Heart left ventricle (tissue), 16 donors: Measurements from ENCODE around the gene CYYR1. TPM values are rescaled to one million over a fixed set of nuclear protein-coding genes. Genes with fewer than 3 reads are reported as not detected.

Experiments
- ATAC-seq, 4 donors: fragments of 200-7000 bp; cut with Tn5 transposase; one replicate each; pipeline ENCODE4 v1.9.1; 2020 to 2022; ENCODE audit warnings: moderate library complexity in 4 of 4, mild to moderate bottlenecking in 3 of 4, moderate number of reproducible peaks in 1 of 4
- DNase-seq, 5 donors: peaks; one replicate each; pipeline ENCODE4 v3.0.0-alpha.2; 2020
- H3K27ac ChIP-seq, 12 donors: fragments of 200-600 bp; sonication (generic) in 4 of 12; one replicate each; pipeline versions ENCODE4 v1.5.0 to v1.8.0; 2016 to 2022; ENCODE audit warnings: mild to moderate bottlenecking in 2 of 12
- H3K27me3 ChIP-seq, 9 donors: fragments of 200-600 bp; sonication (generic) in 2 of 9; one replicate each; pipeline versions ENCODE4 v1.5.1 to v1.8.0; 2016 to 2022; ENCODE audit warnings: mild to moderate bottlenecking in 3 of 9
- H3K36me3 ChIP-seq, 9 donors: fragments of 200-600 bp; sonication (generic) in 2 of 9; one replicate each; pipeline versions ENCODE4 v1.5.0 to v1.8.0; 2018 to 2022; ENCODE audit warnings: mild to moderate bottlenecking in 2 of 9
- H3K4me1 ChIP-seq, 12 donors: fragments of 200-600 bp; sonication (generic) in 4 of 12; one replicate each; pipeline versions ENCODE4 v1.5.0 to v1.8.0; 2016 to 2022; ENCODE audit warnings: mild to moderate bottlenecking in 3 of 12
- H3K4me3 ChIP-seq, 12 donors: fragments of 200-600 bp; sonication (generic) in 4 of 12; one replicate each; pipeline versions ENCODE4 v1.5.0 to v1.8.0; 2017 to 2022; ENCODE audit warnings: mild to moderate bottlenecking in 9 of 12, moderate library complexity in 4 of 12
- H3K9me3 ChIP-seq, 12 donors: fragments of 200-600 bp; sonication (generic) in 4 of 12; one replicate each; pipeline versions ENCODE4 v1.5.0 to v1.8.0; 2016 to 2022; ENCODE audit warnings: mild to moderate bottlenecking in 1 of 12
- CTCF ChIP-seq, 12 donors: fragments of 200-600 bp; sonication (generic) in 4 of 12; IDR thresholded peaks; one replicate each; pipeline versions ENCODE4 v1.5.0 to v1.8.0; 2018 to 2022; ENCODE audit warnings: antibody characterized with exemption in 12 of 12, mild to moderate bottlenecking in 5 of 12
- POLR2A ChIP-seq, 2 donors: fragments of 450-650 bp; IDR thresholded peaks; one replicate each; pipeline ENCODE4 v1.6.1; 2017; ENCODE audit warnings: antibody characterized with exemption in 2 of 2, mild to moderate bottlenecking in 2 of 2, moderate library complexity in 2 of 2
- WGBS, 4 donors: extraction: QIAGEN DNeasy Blood & Tissue Kit in 2 of 4; methylation state at CpG; one replicate each; pipeline versions ENCODE4 v1.1.5 to v1.1.7; 2013 to 2018; 5-methylcytosine and 5-hydroxymethylcytosine counted together
- intact Hi-C, 10 donors: fragments of 100-400 bp; cut with DNase I; formaldehyde crosslinking; loops; one replicate each; pipeline versions ENCODE4 v1.11.1 to v1.14.2; 2022
- polyA plus RNA-seq, 2 donors: library from polyadenylated mRNA; stranded (reverse); fragments of 200-250 nt; gene quantifications; one replicate each; pipeline ENCODE4 v1.2.3, GENCODE V29; 2013
- total RNA-seq, 9 donors: library from RNA; depleted of rRNA in 2 of 9; stranded (reverse); fragments of >200 nt in 2 of 9; fragmentation: NEBNext Ultra II Directional in 3 of 9; extraction: Animal tissue kit (Norgen Biotek cat#: 25700) in 3 of 9; gene quantifications; one replicate each; pipeline versions ENCODE4 v1.1.0 to v1.2.4, GENCODE V29; 2016 to 2023
- donor health status: ischemic (EF 13 %, LVEDD 7.1; RV severe dilation, severe dysfunction).
- donor health status: healthy with polysubstance abuse.
- donor health status: DM: no; HTN: yes; CAD: no.
- donor health status: DM: no; HTN: no; CAD: no.
- donor health status: ischemic (EF 25% LVEDD 6.9; RV normal size, moderate dysfunction).
- donor health status: ischemic (EF 25% LVEDD 5.7; RV mildly dilated, moderate dysfunction).
- donor health status: healthy.
- donor health status: DM: yes; HTN: yes; CAD: no.
- donor health status: ischemic (EF 35%, LVEDD 5.7; RV mildly dilated, moderate dysfunction).
- donor health status: nonischemic (EF 11% LVEDD 7.7; RV severe dilation, severe dysfunction).
- donor health status: DM: yes; HTN: yes; CAD: no.
- donor health status: PGD.
- donor health status: ischemic (EF 29% LVEDD 5.4; RV normal size, mild dysfunction).
- donor health status: nonischemic (EF 23%, LVEDD 6.1; RV moderate dilation, normal function).

The CYYR1 gene
- total and polyA plus RNA-seq, 11 donors: 12.1 to 37.6 (median 17.2) TPM

GRCh38 chr21:26597981-26598380 is 24.9 kb upstream of the CYYR1 start:
- no peaks in the 10 kb centered on the region for H3K4me1 ChIP-seq
- no peak overlapping the region for H3K27ac ChIP-seq
- intact Hi-C loops: loop anchor here in 1 of 10 donors (10.0 kb wide), 1 partner anchor 63 kb away; no protein-coding TSS in a partner anchor
- no peaks in the 10 kb centered on the region for H3K9me3 ChIP-seq
- H3K36me3 ChIP-seq: no peaks in the 10 kb centered on the region
- DNase-seq: no peak
- no peak overlapping the region for H3K4me3 ChIP-seq
- WGBS, 4 donors: 55 to 79% (median 59%) methylated on average over 2 of the region's 2 CpGs
- H3K27me3 ChIP-seq: no peaks in the 10 kb centered on the region
- no peak for ATAC-seq
- TF ChIP-seq CTCF (IDR thresholded peaks at IDR 0.05): no peak
- no peak for TF ChIP-seq POLR2A (IDR thresholded peaks at IDR 0.05)

- no peak overlapping the region for H3K4me3 ChIP-seq
- no peaks in the 10 kb centered on the region for H3K27me3 ChIP-seq
- WGBS, 4 donors: 84 to 89% (median 87%) methylated on average over 3 of the region's 3 CpGs
- no peak overlapping the region for H3K27ac ChIP-seq
- H3K9me3 ChIP-seq: no peaks in the 10 kb centered on the region
- no peak for DNase-seq
- H3K36me3 ChIP-seq: no peaks in the 10 kb centered on the region
- intact Hi-C loops: loop anchor here in 1 of 10 donors (10.0 kb wide), 1 partner anchor 62 kb away; no protein-coding TSS in a partner anchor
- no peak for ATAC-seq
- TF ChIP-seq POLR2A (IDR thresholded peaks at IDR 0.05) (no peak), CTCF (IDR thresholded peaks at IDR 0.05) (no peak)
- no peaks in the 10 kb centered on the region for H3K4me1 ChIP-seq
Observed at GRCh38 chr21:26597031-26597430, 23.9 kb upstream of the CYYR1 start.

- intact Hi-C loops: loop anchor here in 1 of 10 donors (10.0 kb wide), 1 partner anchor 61 kb away; no protein-coding TSS in a partner anchor
- no peak for TF ChIP-seq POLR2A (IDR thresholded peaks at IDR 0.05)
- TF ChIP-seq CTCF (IDR thresholded peaks at IDR 0.05): no peak
- Histone ChIP-seq H3K27ac (no peak overlapping the region), H3K27me3 (no peaks in the 10 kb centered on the region), H3K36me3 (no peaks in the 10 kb centered on the region), H3K4me1 (no peaks in the 10 kb centered on the region), H3K4me3 (no peak overlapping the region), H3K9me3 (no peaks in the 10 kb centered on the region)
- ATAC-seq: no peak
- 85 to 92% (median 89%) methylated on average over 7 of the region's 7 CpGs for WGBS, 4 donors
- no peak for DNase-seq
Observed at GRCh38 chr21:26595971-26596370, 22.9 kb upstream of the CYYR1 start.

- intact Hi-C loops: loop anchor here in 1 of 10 donors (10.0 kb wide), 1 partner anchor 59 kb away; no protein-coding TSS in a partner anchor
Observed at GRCh38 chr21:26593800-26594199, 20.7 kb upstream of the CYYR1 start.

More at GRCh38 chr21:26593800-26594199, 20.7 kb upstream of the CYYR1 start:
- no peak for DNase-seq
- no peak for ATAC-seq
- H3K4me1 ChIP-seq: no peaks in the 10 kb centered on the region
- 73 to 86% (median 81%) methylated on average over 1 of the region's 1 CpG for WGBS, 4 donors
- H3K4me3 ChIP-seq: no peak overlapping the region
- H3K36me3 ChIP-seq: no peaks in the 10 kb centered on the region
- no peaks in the 10 kb centered on the region for H3K9me3 ChIP-seq
- no peak overlapping the region for H3K27ac ChIP-seq
- no peaks in the 10 kb centered on the region for H3K27me3 ChIP-seq
- TF ChIP-seq POLR2A (IDR thresholded peaks at IDR 0.05) (no peak), CTCF (IDR thresholded peaks at IDR 0.05) (no peak)
